SU-DHL-6 (cell line): ENCODE data around the gene ATP6V0D1.

ENCODE experiments used
- EZH2phosphoT487 ChIP-seq: fragments of 200-600 bp; sonication (generic), shearing (Covaris generic); conservative IDR thresholded peaks from 2 replicates; pipeline ENCODE4 v1.6.1; 2018; ENCODE audit warnings: mild to moderate bottlenecking, antibody characterized with exemption, low read length, moderate library complexity, mixed read lengths
- TF ChIP-seq, protein P1 (sequence below): fragments of 200-600 bp; sonication (generic); IDR thresholded peaks from one replicate; pipeline ENCODE4 v1.5.1; 2017; ENCODE audit warnings: antibody characterized with exemption, mild to moderate bottlenecking, low read length, moderate library complexity; ENCODE audit not compliant: insufficient read depth, poor library complexity, severe bottlenecking

DNA sequence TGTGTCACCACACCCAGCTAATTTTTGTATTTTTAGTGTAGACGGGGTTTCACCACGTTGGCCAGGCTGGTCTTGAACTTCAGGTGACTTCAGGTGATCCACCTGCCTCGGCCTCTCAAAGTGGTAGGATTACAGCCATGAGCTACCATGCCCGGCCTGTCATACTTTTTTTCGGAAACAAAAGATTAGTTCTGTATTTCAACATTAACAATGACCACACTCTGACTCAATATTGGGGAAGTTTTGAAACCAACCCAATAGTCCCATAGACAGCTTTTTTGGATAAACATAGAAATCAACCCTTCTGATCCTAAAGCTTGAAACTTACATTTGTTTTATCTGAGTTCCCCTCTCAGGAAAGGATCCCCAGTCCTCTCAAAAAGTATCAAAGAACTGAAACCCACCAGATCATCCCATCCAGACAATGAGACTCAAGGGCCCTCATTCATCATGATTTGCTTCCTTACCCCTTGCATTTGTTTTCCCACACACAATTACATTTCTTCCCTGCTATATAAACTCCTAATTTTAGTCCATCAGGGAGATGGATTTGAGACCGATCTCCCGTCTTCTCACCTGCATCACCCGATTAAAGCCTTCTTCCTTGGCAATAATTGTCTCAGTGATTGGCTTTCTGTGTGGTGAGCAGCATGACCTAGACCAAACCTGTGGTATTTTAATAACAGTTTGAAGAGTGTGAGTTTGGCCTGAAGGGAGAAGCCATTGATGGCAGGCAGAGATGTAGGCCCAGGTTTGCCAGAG lies 9.6 kb upstream of the ATP6V0D1 start:
- TF ChIP-seq, protein P1, sequence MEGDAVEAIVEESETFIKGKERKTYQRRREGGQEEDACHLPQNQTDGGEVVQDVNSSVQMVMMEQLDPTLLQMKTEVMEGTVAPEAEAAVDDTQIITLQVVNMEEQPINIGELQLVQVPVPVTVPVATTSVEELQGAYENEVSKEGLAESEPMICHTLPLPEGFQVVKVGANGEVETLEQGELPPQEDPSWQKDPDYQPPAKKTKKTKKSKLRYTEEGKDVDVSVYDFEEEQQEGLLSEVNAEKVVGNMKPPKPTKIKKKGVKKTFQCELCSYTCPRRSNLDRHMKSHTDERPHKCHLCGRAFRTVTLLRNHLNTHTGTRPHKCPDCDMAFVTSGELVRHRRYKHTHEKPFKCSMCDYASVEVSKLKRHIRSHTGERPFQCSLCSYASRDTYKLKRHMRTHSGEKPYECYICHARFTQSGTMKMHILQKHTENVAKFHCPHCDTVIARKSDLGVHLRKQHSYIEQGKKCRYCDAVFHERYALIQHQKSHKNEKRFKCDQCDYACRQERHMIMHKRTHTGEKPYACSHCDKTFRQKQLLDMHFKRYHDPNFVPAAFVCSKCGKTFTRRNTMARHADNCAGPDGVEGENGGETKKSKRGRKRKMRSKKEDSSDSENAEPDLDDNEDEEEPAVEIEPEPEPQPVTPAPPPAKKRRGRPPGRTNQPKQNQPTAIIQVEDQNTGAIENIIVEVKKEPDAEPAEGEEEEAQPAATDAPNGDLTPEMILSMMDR: no peak
- TF ChIP-seq EZH2phosphoT487: no peak
